ENCODE measurements around the gene SIAE. TPM values are rescaled to one million over a fixed set of nuclear protein-coding genes. Genes with fewer than 3 reads are reported as not detected.
A peak's percentile ranks its signal among the peaks of the same experiment; 100 is the strongest.

SIAE gene
- total RNA-seq, 4 donors from 2014 or later = 6.6 to 8.9 (median 7.7) TPM

- DNase-seq (ENCODE audit: low spot score in 2 of 2) = no peak
- Histone ChIP-seq H3K9me3 (peaks cover 12% of the 10 kb centered on the region), H3K27ac (no peak overlapping the region), H3K36me3 (no peaks in the 10 kb centered on the region), H3K4me3 (no peak overlapping the region), H3K27me3 (no peaks in the 10 kb centered on the region), H3K4me1 (no peaks in the 10 kb centered on the region)
- 96% methylated on average over 1 of the region's 1 CpG for WGBS
- TF ChIP-seq POLR2AphosphoS5 (IDR thresholded peaks at IDR 0.05) (no peak), EP300 (IDR thresholded peaks at IDR 0.05) (no peak), CTCF (IDR thresholded peaks at IDR 0.05) (no peak), POLR2A (IDR thresholded peaks at IDR 0.05) (no peak)
These were observed 8.9 kb upstream of the SIAE start for GRCh38 chr11:124682443-124682842.

- peaks cover 4% of the 10 kb centered on the region for H3K4me1 ChIP-seq
- peaks cover 12% of the 10 kb centered on the region for H3K9me3 ChIP-seq
- no peaks in the 10 kb centered on the region for H3K27me3 ChIP-seq
- H3K36me3 ChIP-seq = no peaks in the 10 kb centered on the region
- no peak overlapping the region for H3K4me3 ChIP-seq
- no peak overlapping the region for H3K27ac ChIP-seq
- TF ChIP-seq POLR2AphosphoS5 (IDR thresholded peaks at IDR 0.05) (no peak), EP300 (IDR thresholded peaks at IDR 0.05) (no peak), POLR2A (IDR thresholded peaks at IDR 0.05) (no peak), CTCF (IDR thresholded peaks at IDR 0.05) (no peak)
- DNase-seq (ENCODE audit: low spot score in 2 of 2) = no peak
- 96% methylated on average over 2 of the region's 2 CpGs for WGBS
These were observed 7.9 kb upstream of the SIAE start for GRCh38 chr11:124681421-124681820.

GRCh38 chr11:124678416-124678815 lies 4.9 kb upstream of the SIAE start:
- no peaks in the 10 kb centered on the region for H3K27me3 ChIP-seq
- no peaks in the 10 kb centered on the region for H3K36me3 ChIP-seq
- no peak overlapping the region for H3K27ac ChIP-seq
- no peak overlapping the region for H3K4me3 ChIP-seq
- DNase-seq (ENCODE audit: low spot score in 2 of 2) = no peak
- WGBS = 67% methylated on average over 5 of the region's 5 CpGs
- no peak for TF ChIP-seq POLR2A (IDR thresholded peaks at IDR 0.05)
- H3K4me1 ChIP-seq = peaks cover 13% of the 10 kb centered on the region
- peaks cover 12% of the 10 kb centered on the region for H3K9me3 ChIP-seq

GRCh38 chr11:124676386-124676785 lies 2.8 kb upstream of the SIAE start:
- Histone ChIP-seq H3K9me3 (no peaks in the 10 kb centered on the region), H3K36me3 (no peaks in the 10 kb centered on the region), H3K27me3 (no peaks in the 10 kb centered on the region), H3K4me3 (no peak overlapping the region), H3K4me1 (peaks cover 22% of the 10 kb centered on the region), H3K27ac (no peak overlapping the region)
- DNase-seq (ENCODE audit: low spot score in 2 of 2) = no peak
- TF ChIP-seq EP300 (IDR thresholded peaks at IDR 0.05) = no peak
- TF ChIP-seq POLR2AphosphoS5 (IDR thresholded peaks at IDR 0.05) = peak in 1 of 3 donors; percentile 12
- 13% methylated on average over 2 of the region's 2 CpGs for WGBS

- no peak for DNase-seq (ENCODE audit: low spot score in 2 of 2)
- H3K4me1 ChIP-seq = peaks cover 25% of the 10 kb centered on the region
- H3K27ac ChIP-seq = no peak overlapping the region
- no peaks in the 10 kb centered on the region for H3K9me3 ChIP-seq
- no peaks in the 10 kb centered on the region for H3K36me3 ChIP-seq
- no peaks in the 10 kb centered on the region for H3K27me3 ChIP-seq
- peak overlapping the region; percentile 82 for H3K4me3 ChIP-seq
- WGBS = 89% methylated on average over 5 of the region's 5 CpGs
- no peak for TF ChIP-seq EP300 (IDR thresholded peaks at IDR 0.05)
- no peak for TF ChIP-seq POLR2A (IDR thresholded peaks at IDR 0.05)
- no peak for TF ChIP-seq POLR2AphosphoS5 (IDR thresholded peaks at IDR 0.05)
- no peak for TF ChIP-seq CTCF (IDR thresholded peaks at IDR 0.05)
These were observed 1.0 kb upstream of the SIAE start for GRCh38 chr11:124674571-124674970.

- no peaks in the 10 kb centered on the region for H3K27me3 ChIP-seq
- H3K27ac ChIP-seq = peak overlapping the region; percentile 83
These were observed 604 bp upstream of the SIAE start for GRCh38 chr11:124674168-124674517.

More at GRCh38 chr11:124674168-124674517, 604 bp upstream of the SIAE start:
- Histone ChIP-seq H3K4me1 (peaks cover 25% of the 10 kb centered on the region), H3K4me3 (peak overlapping the region; percentile 82), H3K9me3 (no peaks in the 10 kb centered on the region), H3K36me3 (no peaks in the 10 kb centered on the region)
- TF ChIP-seq CTCF (IDR thresholded peaks at IDR 0.05) (no peak), EP300 (IDR thresholded peaks at IDR 0.05) (no peak), POLR2AphosphoS5 (IDR thresholded peaks at IDR 0.05) (no peak), POLR2A (IDR thresholded peaks at IDR 0.05) (no peak)
- WGBS = 32% methylated on average over 18 of the region's 18 CpGs
- DNase-seq (ENCODE audit: low spot score in 2 of 2) = no peak

Measured in suprapubic skin (tissue), 4 donors.